H1 (cell line): Measurements from ENCODE around the gene LPAR4. TPM values are rescaled to one million over a fixed set of nuclear protein-coding genes. Genes with fewer than 3 reads are reported as not detected.

ENCODE experiments used
- CTCF ChIA-PET: fragments of 300-600 bp; sonication (Branson Sonifier 250); formaldehyde crosslinking; loops from one replicate; lab custom pipeline; 2021; ENCODE audit not compliant: partially characterized antibody; lab: Charles Lee
- POLR2A ChIA-PET: fragments of 300-600 bp; sonication (Branson Sonifier 250); formaldehyde crosslinking; loops from one replicate; lab custom pipeline; 2021; ENCODE audit warnings: inconsistent platforms; ENCODE audit not compliant: partially characterized antibody; lab: Charles Lee
- DNase-seq, 2 experiments: peaks; one replicate each; pipeline versions ENCODE4 v3.0.0 to v3.0.0-alpha.2; 2010 to 2022; ENCODE audit warnings: low spot score in 2 of 2, low read depth in 1 of 2, mixed read lengths in 1 of 2
- FAIRE-seq: peaks from 2 replicates; lab custom pipeline; 2011; peaks lifted over from hg19 to GRCh38; lab: Jason Lieb, UNC
- H2AFZ ChIP-seq: 2 replicates; pipeline ENCODE4 v1.8.1; 2012; ENCODE audit warnings: low read length, inconsistent platforms
- H2AK5ac ChIP-seq: 2 replicates; pipeline ENCODE4 v1.6.1; 2013; ENCODE audit warnings: low read depth, low read length
- H2BK120ac ChIP-seq: replicated peaks from 2 replicates; pipeline ENCODE3; 2013; ENCODE audit warnings: low read depth, low read length, inconsistent platforms
- H2BK12ac ChIP-seq: 2 replicates; pipeline ENCODE4 v1.6.1; 2013; ENCODE audit warnings: low read depth, low read length
- H2BK15ac ChIP-seq: 2 replicates; pipeline ENCODE4 v1.6.1; 2013; ENCODE audit warnings: low read length
- H2BK20ac ChIP-seq: 2 replicates; pipeline ENCODE4 v1.6.1; 2013; ENCODE audit warnings: low read length
- H2BK5ac ChIP-seq: 2 replicates; pipeline ENCODE4 v1.6.1; 2013; ENCODE audit warnings: low read depth, low read length
- H3K14ac ChIP-seq: 2 replicates; pipeline ENCODE4 v1.6.1; 2013; ENCODE audit warnings: inconsistent platforms; ENCODE audit not compliant: insufficient read length
- H3K18ac ChIP-seq: 2 replicates; pipeline ENCODE4 v1.6.1; 2013; ENCODE audit warnings: low read length; ENCODE audit errors: extremely low read depth
- H3K23ac ChIP-seq: 2 replicates; pipeline ENCODE4 v1.6.1; 2013; ENCODE audit warnings: inconsistent platforms; ENCODE audit not compliant: insufficient read length
- H3K23me2 ChIP-seq: 2 replicates; pipeline ENCODE4 v1.6.1; 2013; ENCODE audit warnings: low read depth, low read length
- H3K27ac ChIP-seq: 2 replicates; pipeline ENCODE4 v1.6.1; 2011; ENCODE audit warnings: low read depth, low read length, inconsistent platforms
- H3K27me3 ChIP-seq, 4 experiments: replicated peaks in 1 of 4; 1 replicate in 1 of 4; 2 replicates in 3 of 4; pipeline versions ENCODE4 v1.6.1 to v1.8.1; 2011 to 2013; ENCODE audit warnings: low read length in 3 of 4, mild to moderate bottlenecking in 3 of 4, inconsistent platforms in 2 of 4, mixed read lengths in 2 of 4, moderate library complexity in 1 of 4; ENCODE audit not compliant: control insufficient read depth in 3 of 4, insufficient read depth in 3 of 4; ENCODE audit errors: extremely low read depth in 1 of 4
- H3K36me3 ChIP-seq, 4 experiments: 2 replicates each; pipeline versions ENCODE4 v1.6.1 to v1.8.1; 2011 to 2013; ENCODE audit warnings: mild to moderate bottlenecking in 4 of 4, low read length in 3 of 4, moderate library complexity in 2 of 4, control low read depth in 1 of 4, inconsistent platforms in 1 of 4; ENCODE audit not compliant: insufficient read depth in 4 of 4, control insufficient read depth in 2 of 4
- H3K4ac ChIP-seq: replicated peaks from 2 replicates; pipeline ENCODE3; 2013; ENCODE audit warnings: low read length, low read depth, mixed read lengths, inconsistent platforms; ENCODE audit not compliant: insufficient read length
- H3K4me1 ChIP-seq, 4 experiments: replicated peaks in 1 of 4; 1 replicate in 1 of 4; 2 replicates in 3 of 4; pipeline versions ENCODE4 v1.6.1 to v1.8.1; 2011 to 2013; ENCODE audit warnings: low read length in 3 of 4, inconsistent platforms in 2 of 4, mixed read lengths in 1 of 4; ENCODE audit not compliant: insufficient read depth in 4 of 4, control insufficient read depth in 3 of 4
- H3K4me2 ChIP-seq, 2 experiments: 2 replicates each; pipeline versions ENCODE4 v1.6.1 to v1.8.1; 2011 to 2013; ENCODE audit warnings: low read depth in 2 of 2, low read length in 2 of 2, control low read depth in 1 of 2, inconsistent platforms in 1 of 2, mild to moderate bottlenecking in 1 of 2; ENCODE audit not compliant: insufficient read depth in 1 of 2
- H3K4me3 ChIP-seq, 4 experiments: fragments of 200-600, 300-600 bp in 1 of 4; sonication (generic), shearing (Covaris generic), sonication (Bioruptor Twin) in 1 of 4; 2 replicates each; pipeline versions ENCODE4 v1.5.1 to v1.8.1; 2011 to 2016; ENCODE audit warnings: low read length in 4 of 4, low read depth in 3 of 4, control low read depth in 2 of 4, inconsistent platforms in 2 of 4, mild to moderate bottlenecking in 2 of 4, mixed read lengths in 1 of 4, moderate library complexity in 1 of 4; ENCODE audit not compliant: insufficient read depth in 2 of 4; ENCODE audit errors: extremely low read depth in 1 of 4
- H3K56ac ChIP-seq: replicated peaks from 2 replicates; pipeline ENCODE3; 2013; ENCODE audit warnings: low read depth, mild to moderate bottlenecking, mixed read lengths, low read length, inconsistent platforms; ENCODE audit not compliant: insufficient read length
- H3K79me1 ChIP-seq: 2 replicates; pipeline ENCODE4 v1.6.1; 2013; ENCODE audit warnings: low read depth, low read length, control low read depth
- H3K79me2 ChIP-seq, 2 experiments: 2 replicates each; pipeline versions ENCODE4 v1.6.1 to v1.8.1; 2012 to 2013; ENCODE audit warnings: low read length in 2 of 2, mild to moderate bottlenecking in 2 of 2, inconsistent platforms in 1 of 2; ENCODE audit not compliant: insufficient read depth in 2 of 2, control insufficient read depth in 1 of 2
- H3K9ac ChIP-seq, 4 experiments: replicated peaks in 1 of 4; 1 replicate in 1 of 4; 2 replicates in 3 of 4; pipeline versions ENCODE4 v1.6.1 to v1.8.1; 2011 to 2013; ENCODE audit warnings: low read depth in 3 of 4, low read length in 3 of 4, control low read depth in 2 of 4, mild to moderate bottlenecking in 2 of 4, moderate library complexity in 2 of 4, inconsistent platforms in 1 of 4; ENCODE audit errors: extremely low read depth in 1 of 4
- H3K9me3 ChIP-seq, 2 experiments: 2 replicates each; pipeline versions ENCODE4 v1.6.1 to v1.8.1; 2012 to 2013; ENCODE audit warnings: mild to moderate bottlenecking in 2 of 2, moderate library complexity in 2 of 2, control low read depth in 1 of 2, inconsistent platforms in 1 of 2, low read depth in 1 of 2, low read length in 1 of 2, mixed read lengths in 1 of 2; ENCODE audit not compliant: insufficient read depth in 2 of 2
- H4K20me1 ChIP-seq, 2 experiments: replicated peaks in 1 of 2; 2 replicates each; pipeline versions ENCODE3 to v1.8.1; 2011 to 2013; ENCODE audit warnings: inconsistent platforms in 2 of 2, low read length in 2 of 2, mild to moderate bottlenecking in 1 of 2; ENCODE audit not compliant: insufficient read depth in 2 of 2, control insufficient read depth in 1 of 2
- H4K5ac ChIP-seq: 2 replicates; pipeline ENCODE4 v1.6.1; 2013; ENCODE audit warnings: low read length, low read depth, mixed read lengths, inconsistent platforms; ENCODE audit not compliant: insufficient read length
- H4K8ac ChIP-seq: 2 replicates; pipeline ENCODE4 v1.8.0; 2013; ENCODE audit warnings: mild to moderate bottlenecking, moderate library complexity, low read length, inconsistent platforms; ENCODE audit not compliant: insufficient read depth; ENCODE audit errors: extremely low read depth
- H4K91ac ChIP-seq: replicated peaks from 2 replicates; pipeline ENCODE3; 2013; ENCODE audit warnings: low read length, mixed read lengths, inconsistent platforms; ENCODE audit not compliant: insufficient read length
- GTF2F1 ChIP-seq: IDR thresholded peaks from 2 replicates; pipeline ENCODE4 v1.6.1; 2012; ENCODE audit warnings: low read depth, low read length, improper control_type of control experiment, borderline replicate concordance
- HDAC6 ChIP-seq: IDR thresholded peaks from one replicate; pipeline ENCODE4 v1.7.1; 2012; ENCODE audit warnings: low read depth, mild to moderate bottlenecking, inconsistent platforms, low read length, moderate library complexity
- KDM4A ChIP-seq: IDR thresholded peaks from one replicate; pipeline ENCODE4 v1.7.1; 2012; ENCODE audit warnings: low read depth, mild to moderate bottlenecking, moderate library complexity, low read length, inconsistent platforms; ENCODE audit not compliant: severe bottlenecking
- NRF1 ChIP-seq: IDR thresholded peaks from 2 replicates; pipeline ENCODE4 v1.6.1; 2011; ENCODE audit warnings: mild to moderate bottlenecking, low read depth, low read length, improper control_type of control experiment
- SAP30 ChIP-seq: fragments of 300-600 bp; sonication (generic); IDR thresholded peaks from 2 replicates; pipeline ENCODE4 v1.7.1; 2012; ENCODE audit warnings: low read length, moderate library complexity, mild to moderate bottlenecking, inconsistent platforms; ENCODE audit not compliant: insufficient read depth, insufficient replicate concordance
- SIRT6 ChIP-seq: IDR thresholded peaks from one replicate; pipeline ENCODE4 v1.7.1; 2012; ENCODE audit warnings: low read length, inconsistent platforms
- SP4 ChIP-seq: IDR thresholded peaks from 2 replicates; pipeline ENCODE4 v1.6.1; 2012; ENCODE audit warnings: low read length, inconsistent platforms
- TBP ChIP-seq: IDR thresholded peaks from 2 replicates; pipeline ENCODE4 v1.6.1; 2011; ENCODE audit warnings: low read depth, low read length, improper control_type of control experiment
- TEAD4 ChIP-seq: IDR thresholded peaks from 2 replicates; pipeline ENCODE4 v1.6.1; 2012; ENCODE audit warnings: low read depth, low read length, inconsistent platforms, mixed read lengths
- polyA plus RNA-seq, 7 experiments: library from polyadenylated mRNA; depleted of rRNA in 3 of 7; stranded (reverse) in 5 of 7; unstranded in 2 of 7; fragments of >200 nt in 5 of 7; fragments of 200-250 nt in 2 of 7; gene quantifications; 1 replicate in 5 of 7; 2 replicates in 1 of 7; 4 replicates in 1 of 7; pipeline versions ENCODE4 v1.2.1 to v1.2.3, GENCODE V29; 2011 to 2013; ENCODE audit warnings: missing spikeins in 2 of 7, mixed read lengths in 2 of 7
- total RNA-seq: library from RNA; stranded (reverse); fragmentation: NEBNext Ultra II Directional; extraction: Animal tissue kit (Norgen Biotek cat#: 25700); gene quantifications from 2 replicates; pipeline ENCODE4 v1.2.1, GENCODE V29; 2021

Gene LPAR4
- total and polyA plus RNA-seq, 2 of the 8 experiments (the other 6 are each of a cell fraction or from before 2014, with no cell fraction given), result 7.6 to 16.3 TPM

DNA sequence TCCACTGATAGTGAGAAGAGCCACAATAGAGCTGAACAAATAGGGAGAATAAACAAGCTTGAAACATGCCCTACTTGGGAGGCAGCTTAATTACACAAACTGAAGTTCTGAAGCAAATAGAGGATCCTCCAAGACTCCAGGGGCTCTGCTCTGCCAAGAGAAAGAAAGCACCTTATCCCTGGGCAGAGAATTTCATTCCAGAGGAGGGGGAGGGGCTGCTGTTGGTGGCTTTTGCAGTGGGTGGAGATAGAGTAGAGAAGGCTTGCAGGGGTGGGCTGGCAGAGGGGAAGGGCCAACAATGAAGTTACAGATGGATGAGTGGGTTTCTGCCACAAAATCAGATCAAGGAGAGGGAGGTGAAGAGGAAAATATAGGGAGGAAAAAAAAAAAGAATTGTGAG lies 1.0 kb upstream of the LPAR4 start:
- FAIRE-seq, result no peak
- POLR2A ChIA-PET, result interaction anchor here (0.9 kb wide), 1 partner anchor 381 kb away, joined by 3 read pairs; no protein-coding TSS in a partner anchor

More for the DNA sequence above, 1.0 kb upstream of the LPAR4 start:
- Histone ChIP-seq H3K4ac (no peak overlapping the region), H4K20me1 (no peaks in the 10 kb centered on the region), H3K27ac (no peak overlapping the region), H3K14ac (no peak overlapping the region), H4K8ac (no peak overlapping the region)
- TF ChIP-seq SAP30 (no peak), SIRT6 (no peak), NRF1 (no peak), GTF2F1 (no peak), SP4 (no peak), TBP (no peak), HDAC6 (no peak), TEAD4 (0 out of 2 replicates have a peak, but pooled peaks have one; percentile 17), KDM4A (no peak)
- TF ChIP-seq, all 59 proteins: peak for 1
- Histone ChIP-seq H3K9me3 (no peaks in the 10 kb centered on the region), H3K79me2 (peaks cover 0 to 2% of the 10 kb centered on the region in 2 experiments; a peak in 2 of 4 replicates), H2BK12ac (no peak overlapping the region), H3K4me1 (peaks cover 0 to 10% (median 5%) of the 10 kb centered on the region in 4 experiments; a peak in 3 of 7 replicates), H2BK5ac (no peak overlapping the region; the same call in 1 of the 2 replicates), H2BK15ac (no peak overlapping the region), H3K27me3 (no peaks in the 10 kb centered on the region), H4K91ac (no peak overlapping the region), H2BK20ac (no peak overlapping the region), H3K36me3 (no peaks in the 10 kb centered on the region), H4K5ac (no peak overlapping the region), H3K4me3 (peak overlapping the region in 1 of 4 experiments; percentile 63; a peak in 1 of 8 replicates), H3K18ac (no peak overlapping the region), H3K79me1 (no peaks in the 10 kb centered on the region), H3K23ac (no peak overlapping the region), H2AK5ac (no peak overlapping the region), H3K4me2 (peak overlapping the region; percentile 65 to 70), H3K23me2 (no peaks in the 10 kb centered on the region), H2BK120ac (no peak overlapping the region), H3K56ac (no peak overlapping the region), H3K9ac (no peak overlapping the region), H2AFZ (no peak overlapping the region)
- DNase-seq, result peak in 1 of 2 experiments; percentile 47
- CTCF ChIA-PET, result no interaction called here
